ENCODE measurements around the gene RGS7.

RGS7 gene

DNA sequence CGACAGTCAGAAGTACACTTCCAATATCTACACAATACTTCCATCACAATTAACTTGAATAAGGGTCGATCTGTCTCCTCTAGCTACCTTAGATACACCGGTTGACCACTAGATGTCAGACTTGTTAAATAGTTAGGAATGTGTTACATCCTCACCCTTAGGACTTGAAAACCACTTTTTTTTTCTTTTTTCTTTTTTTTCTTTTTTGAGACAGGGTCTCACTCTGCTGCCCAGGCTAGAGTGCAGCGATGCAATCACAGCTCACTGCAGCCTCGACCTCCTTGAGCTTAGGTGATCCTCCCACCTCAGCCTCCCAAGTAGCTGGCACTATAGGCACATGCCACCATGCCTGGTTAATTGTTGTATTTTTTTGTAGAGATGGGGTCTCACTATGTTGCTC, 624.6 kb downstream of the RGS7 start:
- no peak overlapping the region for H3K4me2 ChIP-seq (ENCODE audit: low read length)
- peak; percentile 51 for TF ChIP-seq CTCF (IDR thresholded peaks at IDR 0.05)
- H3K27ac ChIP-seq, result no peak overlapping the region
- no peak overlapping the region for H3K9ac ChIP-seq
- H3K79me2 ChIP-seq, result no peaks in the 10 kb centered on the region
- no peaks in the 10 kb centered on the region for H3K9me3 ChIP-seq (ENCODE audit: control insufficient read depth, low read length)
- no peak overlapping the region for H2AFZ ChIP-seq
- no peaks in the 10 kb centered on the region for H3K36me3 ChIP-seq (ENCODE audit: control insufficient read depth, insufficient read depth, low read length)
- no peaks in the 10 kb centered on the region for H3K27me3 ChIP-seq (ENCODE audit: control insufficient read depth, insufficient read depth, low read length)
- H3K4me1 ChIP-seq, result no peaks in the 10 kb centered on the region
- H3K4me3 ChIP-seq (ENCODE audit: low read depth, low read length), result no peak overlapping the region

All from parathyroid adenoma (tissue), 2 donors.